ENCODE data around the gene RPL39L.
"Not testable (repeated sequence)": the region's sequence is repeated elsewhere in the genome, so short reads cannot be mapped to it uniquely, and the experiment has no call there.

- TF ChIP-seq, protein P1, sequence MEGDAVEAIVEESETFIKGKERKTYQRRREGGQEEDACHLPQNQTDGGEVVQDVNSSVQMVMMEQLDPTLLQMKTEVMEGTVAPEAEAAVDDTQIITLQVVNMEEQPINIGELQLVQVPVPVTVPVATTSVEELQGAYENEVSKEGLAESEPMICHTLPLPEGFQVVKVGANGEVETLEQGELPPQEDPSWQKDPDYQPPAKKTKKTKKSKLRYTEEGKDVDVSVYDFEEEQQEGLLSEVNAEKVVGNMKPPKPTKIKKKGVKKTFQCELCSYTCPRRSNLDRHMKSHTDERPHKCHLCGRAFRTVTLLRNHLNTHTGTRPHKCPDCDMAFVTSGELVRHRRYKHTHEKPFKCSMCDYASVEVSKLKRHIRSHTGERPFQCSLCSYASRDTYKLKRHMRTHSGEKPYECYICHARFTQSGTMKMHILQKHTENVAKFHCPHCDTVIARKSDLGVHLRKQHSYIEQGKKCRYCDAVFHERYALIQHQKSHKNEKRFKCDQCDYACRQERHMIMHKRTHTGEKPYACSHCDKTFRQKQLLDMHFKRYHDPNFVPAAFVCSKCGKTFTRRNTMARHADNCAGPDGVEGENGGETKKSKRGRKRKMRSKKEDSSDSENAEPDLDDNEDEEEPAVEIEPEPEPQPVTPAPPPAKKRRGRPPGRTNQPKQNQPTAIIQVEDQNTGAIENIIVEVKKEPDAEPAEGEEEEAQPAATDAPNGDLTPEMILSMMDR (IDR thresholded peaks at IDR 0.05; ENCODE audit: low read length), result not testable (repeated sequence)
- not testable (repeated sequence) for TF ChIP-seq EZH2 (optimal IDR thresholded peaks at IDR 0.05; ENCODE audit: low read depth, low read length); EZH2phosphoT487 (IDR thresholded peaks at IDR 0.05; ENCODE audit: low read length)
These were observed 6.1 kb downstream of the RPL39L start for GRCh38 chr3:187133181-187133580.

Data from MM.1S (cell line).